GM11168 (cell line): Measurements from ENCODE around the gene SRRM4.

Experiments
- in situ Hi-C: fragments of 300-500 bp; cut with MboI; formaldehyde crosslinking; loops from one replicate; pipeline ENCODE4 v1.12.0; 2022; ENCODE audit warnings: low sequenced_read_pairs; ENCODE audit not compliant: unreplicated experiment

SRRM4 gene, protein sequence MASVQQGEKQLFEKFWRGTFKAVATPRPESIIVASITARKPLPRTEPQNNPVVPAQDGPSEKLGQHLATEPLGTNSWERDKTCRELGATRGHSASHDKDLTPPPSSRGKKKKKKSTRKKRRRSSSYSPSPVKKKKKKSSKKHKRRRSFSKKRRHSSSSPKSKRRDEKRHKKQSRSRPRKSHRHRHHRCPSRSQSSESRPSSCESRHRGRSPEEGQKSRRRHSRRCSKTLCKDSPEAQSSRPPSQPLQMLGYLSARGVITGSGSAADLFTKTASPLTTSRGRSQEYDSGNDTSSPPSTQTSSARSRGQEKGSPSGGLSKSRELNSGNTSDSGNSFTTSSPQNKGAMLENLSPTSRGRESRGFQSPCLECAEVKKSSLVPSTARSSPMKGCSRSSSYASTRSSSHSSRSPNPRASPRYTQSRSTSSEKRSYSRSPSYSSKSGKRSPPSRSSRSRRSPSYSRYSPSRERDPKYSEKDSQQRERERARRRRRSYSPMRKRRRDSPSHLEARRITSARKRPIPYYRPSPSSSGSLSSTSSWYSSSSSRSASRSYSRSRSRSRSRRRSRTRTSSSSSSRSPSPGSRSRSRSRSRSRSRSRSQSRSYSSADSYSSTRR

DNA sequence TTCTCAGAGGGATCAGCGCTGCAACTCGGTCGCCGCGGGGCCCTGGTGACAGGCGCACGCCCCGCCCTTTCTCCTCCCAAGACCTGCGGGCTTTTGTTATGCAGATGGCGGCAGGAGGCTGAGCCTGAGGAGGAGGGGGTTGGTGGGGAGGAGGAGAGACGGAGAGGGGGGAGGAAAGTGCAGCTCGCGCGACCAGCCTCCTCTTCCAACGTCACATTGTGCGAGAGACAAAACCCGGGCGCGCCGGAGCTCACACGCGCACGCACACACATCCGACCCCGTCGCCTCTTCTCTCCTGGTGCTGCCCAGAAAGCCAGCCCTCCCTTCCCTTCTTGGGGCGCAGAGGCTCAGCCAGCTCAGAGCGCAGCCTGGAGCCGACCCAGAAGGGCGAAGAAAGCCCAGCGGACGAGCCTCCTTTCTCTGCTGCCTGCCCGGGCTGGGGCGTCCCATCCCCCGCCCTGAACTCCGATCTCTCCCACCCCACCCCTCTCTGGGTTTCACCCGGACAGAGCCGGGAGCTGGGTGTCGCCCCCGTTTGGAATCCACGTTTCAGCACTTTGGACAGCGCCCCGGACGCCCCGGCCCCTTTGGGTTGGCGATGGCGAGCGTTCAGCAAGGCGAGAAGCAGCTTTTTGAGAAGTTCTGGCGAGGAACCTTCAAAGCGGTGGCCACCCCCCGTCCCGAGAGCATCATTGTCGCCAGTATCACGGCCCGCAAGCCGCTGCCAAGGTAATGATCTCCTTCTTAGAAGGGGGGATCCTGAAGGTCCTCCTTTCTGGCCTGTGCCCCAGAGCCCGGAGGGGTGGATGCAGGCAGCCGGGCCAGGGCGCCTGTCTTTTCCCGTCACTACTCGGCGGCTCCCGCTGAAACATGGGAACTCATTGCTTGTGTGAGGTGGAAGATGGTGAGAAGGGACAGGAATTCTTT, at the start of gene SRRM4:
Gene SRRM4, plus strand, starts transcription at position 257 of the 927 bp plus-strand sequence. Its CDS starts 342 bp downstream, at position 599.
- in situ Hi-C loops: no loop called here

DNA sequence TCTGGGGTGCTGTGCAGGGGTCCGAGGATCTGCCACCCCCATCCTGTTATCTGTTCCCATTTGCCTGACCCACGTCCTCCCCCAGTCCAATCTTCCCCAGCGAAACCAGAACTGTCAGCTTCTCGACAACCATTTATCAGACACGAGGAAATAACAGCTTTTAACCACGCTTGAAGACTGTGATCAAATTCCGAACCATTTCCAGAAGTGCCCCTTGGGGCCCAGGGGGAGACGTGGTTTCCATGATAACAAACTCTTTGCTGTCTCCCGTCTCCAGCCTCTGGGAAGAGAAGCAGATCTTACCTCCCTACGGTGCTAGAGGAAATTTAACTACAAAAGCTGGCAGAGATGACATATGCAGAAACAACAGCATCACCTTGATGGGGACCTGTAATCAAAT, 35.1 kb upstream of the SRRM4 start:
- in situ Hi-C loops: no loop called here

DNA sequence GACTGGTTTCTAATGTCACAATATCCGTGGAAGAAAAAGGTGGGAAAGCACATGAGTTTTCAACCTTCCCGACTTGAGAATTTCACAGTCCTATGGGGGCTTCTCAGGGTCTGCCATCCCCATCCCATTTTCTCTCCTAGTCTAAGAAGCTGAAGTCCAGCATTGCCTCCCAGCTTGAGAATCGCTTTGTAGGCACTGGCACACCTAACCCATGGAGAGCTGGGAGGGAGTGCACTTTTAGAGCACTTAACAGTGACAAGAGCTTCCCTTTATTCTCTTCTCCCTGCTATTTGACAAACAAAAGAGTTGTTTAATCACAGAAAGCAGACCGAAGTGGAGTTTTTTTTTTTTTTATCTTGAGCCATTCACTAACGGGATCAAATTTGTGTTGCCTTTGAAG, 22.8 kb upstream of the SRRM4 start:
- in situ Hi-C loops: no loop called here

DNA sequence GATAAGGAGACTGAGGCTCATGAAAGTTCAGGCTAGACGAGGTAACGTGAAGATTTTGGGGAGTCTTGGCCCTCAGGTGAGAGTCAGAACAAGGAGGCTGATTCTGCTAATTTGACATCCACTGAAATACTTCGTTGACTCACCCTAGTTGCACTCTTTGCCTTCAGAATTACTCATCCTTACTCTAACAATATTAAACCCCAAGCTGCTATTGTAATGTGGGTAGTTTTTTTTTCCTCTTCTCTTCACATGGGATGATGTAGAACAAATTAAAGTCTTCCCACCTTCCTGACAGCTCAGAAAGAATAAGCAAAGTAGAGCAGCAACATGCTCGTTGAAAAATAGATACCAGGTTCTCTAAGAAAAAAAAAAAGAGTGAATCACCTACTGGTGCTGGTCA, 22.0 kb upstream of the SRRM4 start:
- in situ Hi-C loops: no loop called here

DNA sequence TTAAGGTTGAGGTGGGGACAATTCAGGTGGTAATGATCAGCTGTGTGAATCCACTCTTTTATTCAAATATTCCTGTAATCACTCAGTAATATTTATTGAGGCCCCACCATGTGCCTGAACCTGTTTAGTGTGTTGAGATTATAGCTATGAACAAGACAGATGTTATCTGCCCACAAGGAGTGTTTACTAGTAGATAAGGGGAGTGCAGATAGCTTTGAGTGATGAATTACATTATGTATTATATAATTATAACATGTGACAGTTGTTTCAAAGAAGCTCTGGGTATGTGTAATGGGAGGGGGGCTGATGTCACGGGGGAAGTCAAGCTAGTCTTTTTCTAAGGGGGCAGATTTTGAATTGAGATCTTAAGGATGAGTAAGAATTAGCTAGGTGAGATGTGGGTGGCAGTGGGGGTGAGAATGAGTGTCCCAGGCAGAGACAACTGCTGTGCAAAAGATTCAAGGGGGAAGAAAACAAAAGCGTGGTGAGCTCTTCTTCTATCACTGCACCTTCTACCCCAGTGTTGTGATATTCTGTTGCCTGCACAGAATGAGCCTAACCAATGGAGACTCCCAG, 21.3 kb upstream of the SRRM4 start:
- in situ Hi-C loops: no loop called here

DNA sequence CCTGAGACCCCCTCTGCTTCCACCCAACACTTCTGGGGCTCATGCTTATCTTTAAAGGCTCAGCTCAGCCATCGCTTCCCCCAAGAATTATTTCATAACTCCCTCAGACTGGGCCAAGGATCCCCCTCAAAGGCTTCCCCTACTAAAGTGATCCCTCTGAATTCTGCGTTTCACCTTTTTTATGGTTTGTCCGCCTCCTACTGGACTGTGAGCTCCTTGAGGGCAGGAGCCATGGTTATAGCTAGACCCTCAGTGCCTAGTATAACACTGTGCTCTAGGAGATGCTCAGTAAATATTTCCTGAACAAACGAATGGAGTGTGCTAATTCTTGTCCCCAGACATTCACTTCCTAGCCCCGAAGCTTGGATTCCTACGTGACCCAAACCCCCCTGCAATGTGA, 20.5 kb upstream of the SRRM4 start:
- in situ Hi-C loops: no loop called here

DNA sequence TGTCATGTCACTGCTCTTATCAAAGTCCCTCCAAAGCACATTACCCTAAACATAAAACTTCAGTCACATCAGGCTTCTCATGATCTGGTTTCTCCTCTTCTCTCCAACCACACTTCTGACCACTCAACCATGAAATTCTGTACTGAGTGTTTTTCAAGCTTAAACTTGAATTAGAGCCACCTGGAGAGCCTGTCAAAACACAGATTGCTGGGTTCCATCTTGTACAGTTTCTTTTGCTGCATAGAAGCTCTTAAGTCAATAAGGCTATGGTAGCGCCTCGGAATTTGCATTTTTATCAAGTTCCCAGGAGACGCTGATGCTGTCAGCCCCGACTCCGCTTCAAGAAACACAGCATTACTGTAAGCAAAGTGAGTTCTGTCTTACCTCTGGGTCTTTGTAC, 16.4 kb upstream of the SRRM4 start:
- in situ Hi-C loops: no loop called here

DNA sequence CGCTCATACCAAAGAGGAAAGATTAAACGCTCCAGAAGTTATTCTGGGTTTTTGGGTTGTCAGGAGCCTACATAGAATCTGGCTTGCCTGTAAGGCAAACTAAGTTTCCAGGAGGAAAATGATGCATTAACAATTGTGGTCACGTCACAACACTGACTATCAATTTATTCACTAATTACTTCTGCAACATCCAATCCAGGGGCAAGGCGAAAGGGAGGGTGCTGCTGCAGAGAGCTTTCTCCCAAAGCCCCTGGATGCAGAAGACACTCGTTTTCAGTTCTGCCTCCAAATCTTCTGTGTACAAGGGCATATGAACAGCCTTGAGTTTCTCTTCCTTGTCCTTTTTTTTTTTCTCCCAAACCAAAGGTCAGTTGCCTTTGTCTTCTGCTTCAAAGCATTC, 10.5 kb upstream of the SRRM4 start:
- in situ Hi-C loops: no loop called here

DNA sequence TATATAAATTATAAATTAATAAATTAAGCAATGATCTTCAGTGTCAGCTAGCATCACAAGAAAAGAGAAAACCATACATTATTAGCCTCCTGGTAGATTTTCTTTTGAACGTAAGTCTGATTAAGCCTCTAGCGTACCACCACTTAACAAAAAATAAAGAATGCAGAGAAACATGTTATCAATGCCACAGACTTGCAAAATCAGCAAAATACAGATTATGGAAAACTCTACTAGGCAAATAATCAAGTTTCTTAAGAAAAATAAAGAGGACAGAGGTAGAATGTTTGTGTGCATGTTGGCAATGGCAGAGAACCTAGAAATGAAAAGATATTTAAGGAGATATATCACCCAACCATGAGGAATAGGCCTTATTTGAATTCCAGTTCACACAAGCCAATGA, 8.4 kb upstream of the SRRM4 start:
- in situ Hi-C loops: no loop called here

DNA sequence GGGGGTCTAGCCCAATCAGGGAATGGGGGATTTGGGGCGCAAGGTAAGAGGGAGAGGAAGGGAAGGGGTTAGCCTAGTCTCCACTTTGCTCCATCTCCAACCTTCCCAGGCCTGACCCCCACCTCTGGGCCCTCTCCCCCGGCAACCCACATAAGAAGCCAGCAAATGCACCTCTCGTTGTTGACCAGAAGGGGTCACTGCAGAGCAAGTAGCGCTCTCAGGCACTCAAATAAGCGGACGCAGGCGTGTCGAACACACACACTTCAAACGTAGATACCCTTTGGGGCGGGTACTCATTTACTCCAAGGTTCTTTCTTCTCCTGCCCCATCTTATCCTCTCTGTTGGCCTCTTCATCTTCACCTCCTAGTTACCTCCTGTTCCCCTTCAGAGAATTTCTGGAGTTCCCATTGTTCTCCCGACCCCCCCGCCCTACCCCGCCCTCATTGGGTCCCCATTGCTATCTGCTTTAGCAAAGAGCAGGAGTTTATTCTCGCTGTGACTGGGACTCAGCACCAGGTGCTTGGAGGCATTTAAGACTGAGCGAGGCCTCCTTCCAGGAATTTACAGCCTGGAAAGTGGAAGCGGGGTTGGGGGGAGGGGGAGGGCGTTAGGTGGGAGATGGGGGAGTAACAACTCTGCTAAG, 1.5 kb upstream of the SRRM4 start:
- in situ Hi-C loops: no loop called here

DNA sequence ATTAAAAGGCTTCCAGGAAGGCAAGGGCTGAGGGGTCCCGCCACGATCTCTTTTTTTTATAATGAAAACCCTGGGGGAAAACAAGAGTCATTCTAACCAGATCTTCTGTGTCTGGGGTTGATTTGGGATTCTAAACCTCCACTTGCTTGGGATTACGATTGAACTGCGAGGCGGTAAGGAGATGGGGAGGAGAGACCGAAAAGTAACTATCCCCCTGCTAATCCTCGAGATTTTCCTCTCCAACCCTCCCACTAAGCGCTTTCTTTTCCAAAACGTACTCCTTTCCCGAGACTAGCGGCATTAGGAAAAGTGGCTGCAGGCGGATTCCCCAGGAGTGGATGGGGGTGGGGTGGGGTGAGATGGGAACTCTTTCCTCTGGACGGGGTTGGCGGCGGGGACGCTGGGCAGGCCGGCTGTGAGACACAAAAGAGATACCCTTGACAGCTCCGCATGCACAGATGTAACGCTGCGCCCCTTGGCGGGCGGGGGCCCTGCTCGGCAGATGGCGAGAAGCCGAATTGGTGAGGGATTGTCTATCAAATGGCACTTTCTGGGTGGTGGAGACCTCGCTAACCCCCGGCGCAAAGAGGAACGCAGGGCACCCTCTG, 830 bp upstream of the SRRM4 start:
- in situ Hi-C loops: no loop called here

DNA sequence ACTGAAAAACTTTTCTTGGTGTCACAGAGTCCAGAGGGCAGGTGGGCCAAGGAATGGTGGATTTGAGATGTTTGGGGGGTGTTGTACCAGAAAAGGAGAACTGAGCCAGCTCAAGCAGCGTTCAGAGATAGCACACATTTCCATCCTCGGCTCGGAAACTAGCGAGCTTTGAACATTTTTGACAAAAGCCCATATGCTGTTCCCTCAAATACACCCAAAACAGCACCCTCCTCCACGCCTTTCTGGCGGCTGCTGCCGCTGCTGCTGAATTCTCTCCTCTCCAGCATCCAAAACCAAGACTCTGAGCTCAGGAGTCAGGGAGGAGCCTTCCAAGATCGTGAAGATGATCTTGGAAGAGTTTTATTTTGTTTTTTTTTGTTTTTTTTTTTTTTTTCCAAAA, 961 bp downstream of the SRRM4 start:
- in situ Hi-C loops: no loop called here

DNA sequence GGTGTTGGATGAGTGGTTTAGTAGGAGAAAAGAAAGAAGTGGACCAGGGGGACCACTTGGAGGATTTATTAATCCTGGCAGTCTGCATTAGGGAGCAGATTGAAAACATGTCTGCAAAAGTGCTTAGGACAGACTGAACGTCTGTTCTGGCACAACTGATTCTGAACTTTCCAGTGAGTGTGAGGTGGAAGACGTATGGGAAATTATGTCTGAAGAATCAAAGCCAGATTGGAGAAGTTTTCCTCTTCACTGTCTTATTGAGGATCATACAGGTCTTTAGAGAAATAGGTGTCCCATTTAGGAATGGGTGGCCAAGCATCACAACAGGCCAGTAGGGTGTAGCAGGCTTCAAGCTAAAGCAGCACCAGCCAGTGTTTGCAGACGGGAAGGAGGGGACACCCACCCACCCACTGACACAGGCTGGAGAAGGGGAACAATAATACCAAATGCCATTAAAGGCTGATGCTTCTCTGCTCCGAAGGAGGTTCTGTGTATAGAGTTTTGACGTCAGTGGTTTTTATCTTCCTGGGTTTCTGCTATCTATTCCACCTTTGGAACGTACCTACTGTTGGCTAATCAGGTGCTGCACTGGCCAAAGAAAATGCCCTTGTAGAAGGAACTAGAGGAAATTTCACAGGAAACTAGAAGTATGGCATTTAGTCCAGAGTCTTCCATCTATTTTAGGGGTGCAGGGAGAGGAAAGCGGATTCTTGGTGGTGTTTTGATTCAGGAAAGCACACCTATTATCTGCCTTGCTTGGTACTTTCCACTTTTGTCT, 1.8 kb downstream of the SRRM4 start:
- in situ Hi-C loops: no loop called here

DNA sequence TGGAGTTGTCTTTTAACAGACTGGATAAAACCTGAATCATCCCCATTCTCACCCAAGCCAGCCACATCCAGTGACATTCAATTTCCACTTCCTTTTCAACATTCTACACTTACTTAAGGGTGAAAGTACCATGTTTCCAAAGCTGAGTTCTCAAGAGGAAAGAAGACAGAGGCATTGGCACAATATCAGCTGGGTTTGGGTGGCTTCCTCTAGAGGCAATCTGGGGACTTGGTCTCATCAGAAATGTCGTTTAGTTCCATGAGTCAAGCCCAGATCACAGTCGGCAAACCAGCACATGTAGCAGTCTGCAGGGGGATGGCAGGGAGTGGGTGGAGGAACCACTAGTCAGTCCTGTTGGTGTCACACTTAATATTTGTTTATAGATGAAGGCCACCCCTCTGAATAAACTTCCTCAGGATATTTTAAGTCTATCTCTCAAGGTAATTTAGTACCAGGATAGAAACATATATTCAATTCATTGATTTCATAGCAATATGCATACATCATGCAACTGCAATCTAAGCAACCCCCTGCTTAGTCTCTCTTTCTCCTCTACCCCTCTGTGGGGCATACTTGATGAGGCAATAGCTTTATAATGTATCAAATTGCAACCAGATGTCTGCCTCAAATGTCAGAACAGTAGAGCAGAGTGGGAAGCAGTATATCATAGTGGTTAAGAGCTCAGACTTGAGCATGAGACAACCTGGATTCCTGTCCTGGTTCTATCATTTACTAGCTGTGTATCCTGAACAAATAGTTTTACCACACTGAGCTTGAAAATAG, 3.0 kb downstream of the SRRM4 start:
- in situ Hi-C loops: no loop called here

DNA sequence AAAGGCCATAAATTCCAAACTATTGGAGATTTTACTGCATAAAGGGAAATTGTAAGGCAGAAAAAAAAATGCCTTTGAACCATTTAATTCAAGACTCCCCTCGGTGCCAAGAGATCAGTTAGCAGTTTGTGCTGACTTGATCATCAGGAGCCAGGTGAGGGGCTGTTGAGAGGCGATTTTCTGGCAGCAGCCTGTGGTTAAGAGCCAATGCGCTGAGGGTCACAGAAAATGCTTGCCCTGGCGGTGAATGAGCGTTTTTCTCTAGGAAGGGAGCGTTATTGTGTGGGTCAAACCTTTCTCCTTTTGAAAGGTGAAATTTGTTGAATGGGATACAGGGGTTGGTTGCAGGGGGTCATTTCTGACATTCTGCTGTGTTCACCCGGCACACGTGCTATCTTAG, 4.7 kb downstream of the SRRM4 start:
- in situ Hi-C loops: no loop called here

DNA sequence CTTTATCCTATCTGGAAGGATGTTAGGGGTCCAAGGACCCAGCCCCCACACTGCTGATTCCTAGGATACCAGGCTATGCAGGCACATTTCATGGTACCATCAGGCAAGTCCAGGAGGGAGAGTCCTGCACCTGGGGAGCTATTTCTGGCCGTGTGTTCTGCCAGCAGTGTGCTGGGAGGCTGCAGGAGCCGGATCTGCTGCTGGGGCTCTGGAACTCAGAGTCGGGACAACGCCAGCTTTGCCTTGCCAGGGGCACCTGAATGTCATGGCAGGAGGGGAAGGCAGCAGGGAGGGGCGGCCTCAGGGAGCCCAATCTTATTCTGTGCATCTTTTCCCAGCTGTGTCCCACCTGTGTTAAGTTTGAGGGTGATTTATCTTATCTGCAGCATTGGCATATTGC, 17.8 kb downstream of the SRRM4 start:
- in situ Hi-C loops: no loop called here

DNA sequence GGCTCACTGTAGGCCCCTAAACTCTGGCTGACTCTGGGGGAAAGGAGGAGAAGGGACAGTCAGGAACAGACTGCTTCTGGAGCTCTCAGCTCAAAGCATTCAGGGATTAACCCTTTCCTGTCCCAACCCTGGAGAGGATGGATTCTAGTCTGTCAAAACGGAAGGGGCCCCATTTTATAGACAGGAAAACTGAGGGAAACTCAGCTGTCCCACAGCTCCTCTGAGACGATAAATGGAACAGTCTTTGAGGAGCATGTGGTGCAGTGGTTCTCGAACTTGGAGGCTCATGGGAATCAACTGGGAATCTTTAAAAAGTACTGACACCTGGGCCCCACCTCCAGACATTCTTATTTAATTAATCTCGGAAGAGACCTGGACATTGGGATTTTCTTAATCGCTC, 23.7 kb downstream of the SRRM4 start:
- in situ Hi-C loops: no loop called here

DNA sequence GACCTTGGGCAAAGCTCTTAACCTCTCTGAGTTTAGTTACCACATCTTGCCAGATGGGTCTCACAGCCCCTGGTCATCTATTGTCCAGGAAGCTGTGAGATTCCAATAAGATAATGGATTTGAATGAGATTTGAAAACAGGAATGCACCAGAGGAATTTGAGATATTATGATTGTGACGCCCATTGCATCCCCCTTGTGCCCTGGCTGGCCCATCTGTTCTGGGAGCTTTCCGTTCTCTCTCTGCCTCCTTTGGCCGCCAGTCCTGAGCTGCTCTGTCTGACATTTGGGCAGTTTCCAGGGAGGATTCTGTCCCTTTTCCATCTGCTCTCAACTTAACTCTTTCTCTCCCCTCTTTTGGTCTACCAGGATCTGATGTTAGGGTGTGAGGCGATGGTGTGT, 24.6 kb downstream of the SRRM4 start:
- in situ Hi-C loops: no loop called here
